HG02759 (cell line): ENCODE results near the gene ZDHHC14.

ENCODE experiments used
- ATAC-seq: cut with Tn5 transposase; IDR thresholded peaks from one replicate; pipeline ENCODE4 v1.9.1; 2021; ENCODE audit warnings: mild to moderate bottlenecking, moderate library complexity; ENCODE audit not compliant: unreplicated experiment

The ZDHHC14 gene

DNA sequence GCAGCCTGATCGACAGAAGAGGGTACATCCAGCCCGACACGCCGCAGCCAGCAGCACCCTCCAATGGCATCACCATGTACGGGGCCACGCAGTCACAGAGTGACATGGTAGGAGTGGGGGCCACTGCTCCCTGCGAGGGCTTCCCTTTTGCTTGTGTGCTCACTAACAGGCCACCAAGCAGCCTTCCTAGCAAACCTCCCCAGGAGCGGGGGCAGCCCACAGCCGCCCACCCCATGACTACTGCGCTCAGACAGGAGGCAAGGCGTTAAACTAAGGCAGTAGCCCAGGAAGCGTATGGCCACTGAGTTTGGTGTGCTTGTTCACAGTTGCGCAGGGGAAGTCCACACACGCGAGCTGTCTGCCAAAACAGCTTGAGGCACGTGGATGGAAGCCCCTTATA lies 272.5 kb downstream of the ZDHHC14 start:
- no peak for ATAC-seq

DNA sequence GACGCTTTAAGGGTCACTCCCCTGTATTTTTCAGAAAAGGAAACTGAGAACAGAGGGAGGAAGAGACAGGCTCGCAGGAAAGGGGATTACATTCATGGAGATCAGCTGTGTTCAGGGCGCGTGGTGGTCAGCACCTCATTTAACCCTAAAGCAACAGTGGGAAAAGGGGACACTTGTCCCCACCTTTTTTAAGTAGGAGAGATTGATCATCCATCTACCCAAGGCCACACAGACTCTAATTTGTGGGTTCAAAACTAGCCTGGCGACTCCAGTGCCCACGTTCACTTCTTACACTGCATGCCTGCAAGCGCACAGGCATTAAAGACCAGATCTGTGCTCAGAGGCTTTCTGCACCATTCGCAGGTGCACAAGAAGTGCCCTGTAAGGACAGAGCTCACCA lies 274.1 kb downstream of the ZDHHC14 start:
- ATAC-seq: no peak

DNA sequence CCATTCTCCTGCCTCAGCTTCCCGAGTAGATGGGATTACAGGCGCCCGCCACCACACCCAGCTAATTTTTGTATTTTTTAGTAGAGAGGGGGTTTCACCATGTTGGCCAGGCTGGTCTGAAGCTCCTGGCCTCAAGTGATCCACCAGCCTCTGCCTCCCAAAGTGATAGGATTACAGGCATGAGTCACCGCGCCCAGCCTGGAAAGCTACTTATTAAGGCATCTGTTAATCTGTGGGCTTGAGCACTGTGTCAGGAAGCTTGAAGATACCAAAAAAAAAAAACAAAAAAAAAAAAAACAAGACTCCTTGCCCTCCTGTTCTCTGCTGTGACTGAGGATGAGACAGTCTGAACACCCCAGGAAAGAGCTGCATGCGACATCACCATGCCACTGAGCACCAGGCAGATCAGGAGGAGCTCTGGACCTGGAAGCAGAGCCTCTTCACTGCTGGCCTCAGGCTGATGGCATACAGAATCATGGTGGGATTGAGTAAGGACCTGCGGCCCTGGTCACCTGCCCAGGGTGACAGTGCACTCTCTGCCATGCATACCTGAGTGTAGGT lies 275.5 kb downstream of the ZDHHC14 start:
- ATAC-seq: no peak

DNA sequence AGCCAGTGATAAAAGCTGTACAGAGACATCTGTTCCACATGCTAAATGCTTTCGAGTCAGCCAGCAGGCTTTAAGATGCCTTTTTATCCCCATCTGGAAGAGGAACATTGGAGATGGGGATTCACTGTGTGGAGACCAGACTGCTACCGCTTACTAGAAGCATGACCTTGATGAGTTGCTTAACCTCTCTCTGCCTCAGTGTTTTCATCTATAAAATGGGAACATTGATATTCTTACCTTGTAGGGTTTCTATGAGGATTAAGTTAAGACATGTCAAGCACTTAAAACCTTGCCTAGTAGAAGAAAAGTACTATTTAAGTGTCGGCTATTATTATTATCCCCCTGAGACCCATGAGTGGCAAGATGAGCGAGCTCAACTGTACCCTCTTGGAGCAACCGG lies 276.8 kb downstream of the ZDHHC14 start:
- no peak for ATAC-seq

DNA sequence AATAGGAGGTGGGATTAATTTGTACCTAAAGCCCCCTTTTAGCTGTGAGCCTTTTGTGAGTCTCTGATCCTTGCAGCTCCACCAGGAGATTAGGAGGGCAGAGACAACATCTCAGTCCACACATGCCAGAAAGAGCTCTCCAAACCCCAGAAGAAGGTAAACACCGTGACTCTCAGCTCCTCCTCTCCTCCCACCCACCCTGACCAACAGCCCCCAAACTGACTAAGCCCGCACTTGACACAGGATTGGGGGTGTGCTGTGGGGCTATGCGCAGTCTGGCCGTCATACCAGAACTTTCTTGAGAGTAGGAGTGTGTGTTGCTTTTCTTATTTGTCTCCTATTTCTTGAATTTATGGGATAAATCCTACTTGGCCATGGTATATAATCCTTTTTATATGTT lies 277.3 kb downstream of the ZDHHC14 start:
- no peak for ATAC-seq

DNA sequence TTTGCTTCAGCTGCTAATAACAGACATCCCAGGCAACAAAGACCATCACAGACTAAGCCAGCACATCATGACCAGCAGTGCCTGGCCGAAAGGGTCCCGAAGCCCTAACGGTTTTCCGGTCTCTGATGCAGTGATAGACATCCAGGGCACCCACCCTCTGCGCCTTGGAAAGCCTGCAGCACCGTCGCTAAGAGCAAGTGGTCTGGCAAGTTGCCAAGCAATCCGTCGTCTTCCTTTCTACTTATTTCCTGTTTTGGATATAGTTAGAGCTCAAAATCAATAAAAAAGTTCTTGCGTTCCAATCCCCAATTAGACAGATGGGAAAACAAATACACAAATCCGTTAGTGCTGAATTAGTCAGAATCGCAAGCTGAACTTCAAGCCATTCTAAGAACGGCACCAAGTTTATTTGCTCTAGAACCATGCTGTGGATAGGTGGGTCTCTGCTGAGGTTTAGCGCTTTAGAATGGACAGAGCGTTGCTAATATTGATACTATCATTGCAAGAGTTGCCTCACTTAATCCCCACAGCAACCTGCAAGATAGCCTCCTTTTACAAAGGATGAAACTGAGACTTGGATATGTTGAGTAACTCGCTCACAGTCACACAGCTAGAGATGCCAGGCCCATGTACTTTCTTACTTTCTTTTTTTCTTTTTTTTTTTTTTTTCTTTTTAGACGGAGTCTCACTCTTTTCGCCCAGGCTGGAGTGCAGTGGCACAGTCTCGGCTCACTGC lies 278.7 kb downstream of the ZDHHC14 start:
- ATAC-seq: no peak

DNA sequence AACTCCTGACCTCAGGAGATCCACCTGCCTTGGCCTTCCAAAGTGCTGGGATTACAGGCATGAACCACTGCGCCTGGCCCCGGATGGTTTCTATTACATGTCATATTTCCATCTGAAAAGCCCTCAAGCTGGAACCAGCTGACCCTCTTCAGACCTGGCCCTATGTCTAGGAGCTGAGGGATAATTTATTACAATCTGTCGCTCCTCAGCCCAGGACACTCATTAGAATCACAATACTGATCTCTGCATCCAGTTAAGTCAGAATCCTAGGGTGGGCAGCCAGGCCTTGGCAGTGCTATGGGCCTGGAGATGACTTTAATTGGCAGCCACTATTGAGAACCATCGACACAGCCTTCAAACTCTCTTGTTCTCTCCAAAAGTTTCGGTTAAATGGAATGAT lies 279.4 kb downstream of the ZDHHC14 start:
- no peak for ATAC-seq

DNA sequence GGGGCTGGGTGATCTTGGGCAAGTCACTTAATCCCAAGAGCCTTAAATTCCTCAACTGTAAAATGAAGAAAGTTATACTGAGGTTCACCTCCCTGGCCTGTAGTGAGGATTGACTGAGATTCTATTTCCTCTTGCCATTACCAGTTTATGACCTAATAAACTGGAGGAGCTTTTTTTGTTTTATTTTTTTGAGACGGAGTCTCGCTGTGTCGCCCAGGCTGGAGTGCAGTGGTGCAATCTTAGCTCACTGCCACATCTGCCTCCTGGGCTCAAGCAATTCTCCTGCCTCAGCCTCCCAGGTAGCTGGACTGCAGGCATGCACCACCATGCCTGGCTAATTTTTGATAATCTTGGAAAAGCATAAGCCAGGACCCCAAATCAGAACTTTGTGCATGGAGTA lies 280.7 kb downstream of the ZDHHC14 start:
- no peak for ATAC-seq

DNA sequence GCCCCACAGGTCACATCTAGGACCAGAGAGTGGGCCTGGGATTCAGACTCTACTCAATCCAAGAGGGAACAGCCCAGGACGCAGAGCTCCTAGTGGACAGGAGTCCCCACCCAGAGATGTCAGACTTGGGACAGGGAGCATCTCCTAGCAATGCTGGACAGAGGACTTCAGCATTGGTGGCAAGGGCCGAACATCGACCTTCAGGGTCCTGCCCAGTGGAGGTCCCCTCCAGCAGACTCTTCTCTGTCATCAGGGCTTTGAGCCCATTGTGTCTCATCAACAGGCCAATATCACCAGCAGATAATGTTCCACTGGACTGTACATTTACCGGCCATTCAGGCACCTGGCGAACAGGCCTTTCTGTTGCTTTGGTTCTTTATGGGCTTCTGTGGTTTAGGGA lies 282.3 kb downstream of the ZDHHC14 start:
- no peak for ATAC-seq

DNA sequence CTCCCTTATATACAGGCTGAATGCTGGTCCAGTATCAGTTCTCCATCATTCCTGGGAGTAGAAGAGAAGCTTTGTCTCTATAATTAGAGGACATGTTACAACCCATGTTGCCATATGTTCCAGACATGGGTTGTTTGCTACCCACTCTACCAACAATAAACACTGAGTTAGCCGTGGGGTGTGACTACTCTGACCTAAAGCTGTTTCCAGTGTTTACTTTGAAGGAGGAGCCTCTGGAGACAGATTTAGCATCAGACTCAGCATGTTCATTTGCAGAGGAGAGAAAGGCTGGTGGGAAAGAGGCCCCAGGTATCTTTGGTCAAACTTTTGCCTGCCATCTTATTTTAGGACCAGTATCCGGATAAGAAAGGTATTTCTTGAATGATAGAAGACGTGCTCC lies 284.2 kb downstream of the ZDHHC14 start:
- ATAC-seq: no peak

DNA sequence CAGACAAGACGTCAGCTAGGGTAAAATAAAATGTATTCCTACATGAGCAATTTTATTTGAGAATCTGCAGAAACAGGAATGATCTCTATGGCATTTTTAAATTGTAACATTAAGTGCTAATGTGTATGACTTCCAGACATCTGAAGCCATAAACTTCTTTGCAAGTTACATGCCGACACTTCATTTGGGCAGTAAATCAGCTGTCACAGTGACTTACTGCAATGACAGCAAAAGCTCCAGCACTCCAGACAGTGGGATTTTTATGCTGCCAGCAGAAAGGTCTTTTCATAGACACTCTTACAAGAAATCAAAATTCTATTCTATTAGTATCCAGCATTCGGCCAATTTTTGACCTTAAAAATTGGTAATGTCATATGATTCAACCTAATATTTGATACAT lies 285.7 kb downstream of the ZDHHC14 start:
- ATAC-seq: no peak

DNA sequence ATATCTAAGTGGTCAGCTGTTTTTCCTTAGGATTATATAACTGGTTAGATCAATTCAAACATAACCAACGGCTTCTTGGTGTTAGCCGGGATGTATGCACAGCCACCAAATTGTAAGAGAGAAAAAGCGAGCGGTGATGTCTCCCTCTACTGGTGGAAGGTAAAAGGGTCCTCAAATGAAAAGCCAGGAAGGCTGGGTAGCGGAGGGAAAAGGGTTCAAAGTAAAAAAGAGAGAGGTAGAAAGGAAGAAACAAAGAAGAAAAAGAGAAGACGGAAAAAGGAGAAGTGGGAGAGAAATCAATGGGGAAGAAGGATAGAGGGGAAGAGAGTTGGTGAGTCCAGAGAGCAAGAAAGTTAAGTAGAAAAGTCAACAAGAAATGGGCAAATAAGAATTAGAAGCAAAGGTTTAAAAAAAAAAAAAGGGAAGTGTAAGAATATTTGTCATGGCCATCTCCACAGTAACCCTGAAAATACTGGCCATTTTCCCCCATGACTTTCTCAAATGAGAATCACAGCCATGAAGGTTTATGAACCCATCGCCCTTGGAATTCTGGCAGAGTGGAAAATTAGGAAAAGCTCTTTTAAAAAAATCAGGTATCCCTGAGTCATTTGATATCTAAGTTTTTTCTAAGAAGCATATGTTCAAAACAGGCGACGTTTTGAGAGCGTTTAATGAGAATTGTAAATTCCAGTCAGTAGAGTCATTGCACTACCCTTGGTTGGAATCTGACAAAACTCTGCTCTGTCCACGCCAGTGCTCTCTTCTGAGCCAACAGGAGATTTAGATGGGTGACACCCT lies 286.4 kb downstream of the ZDHHC14 start:
- no peak for ATAC-seq

DNA sequence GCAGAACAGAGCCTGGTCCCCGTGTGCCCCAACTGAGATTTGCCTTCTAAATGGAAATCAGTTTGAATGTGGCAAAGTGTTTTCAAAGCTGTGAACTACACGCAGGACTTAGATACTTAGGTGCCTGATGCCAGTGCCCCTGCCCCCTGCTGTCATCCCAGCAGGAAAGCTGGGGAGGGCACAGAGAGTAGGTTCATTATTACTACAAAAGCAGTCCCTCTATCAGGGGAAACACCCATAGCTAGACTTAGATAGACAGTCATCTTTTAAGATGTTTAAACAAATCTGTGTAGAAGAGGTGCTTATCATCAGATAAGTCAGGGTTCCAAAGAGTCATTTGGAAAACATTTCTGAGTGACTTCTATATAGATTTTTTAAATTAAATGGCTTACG lies 287.0 kb downstream of the ZDHHC14 start:
- ATAC-seq: no peak

DNA sequence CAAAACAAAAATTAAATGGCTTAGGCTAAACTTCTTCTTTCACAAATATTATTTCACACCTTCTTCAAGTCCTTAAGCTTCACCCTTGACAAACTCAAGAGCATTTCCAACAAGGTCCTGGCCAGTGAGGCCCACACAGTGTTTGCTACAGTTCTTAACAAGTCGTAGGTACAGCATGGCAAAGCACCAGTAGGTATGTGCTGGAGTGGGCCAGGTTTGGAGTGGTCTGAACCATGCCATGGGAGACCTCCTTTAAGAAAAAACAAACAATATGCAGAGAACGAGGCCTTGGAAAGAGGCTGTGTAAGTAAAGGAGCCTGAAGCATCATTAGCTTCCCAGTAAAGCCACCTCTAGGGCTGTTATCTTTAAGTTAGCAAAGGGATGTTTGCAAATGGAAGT lies 287.7 kb downstream of the ZDHHC14 start:
- no peak for ATAC-seq

DNA sequence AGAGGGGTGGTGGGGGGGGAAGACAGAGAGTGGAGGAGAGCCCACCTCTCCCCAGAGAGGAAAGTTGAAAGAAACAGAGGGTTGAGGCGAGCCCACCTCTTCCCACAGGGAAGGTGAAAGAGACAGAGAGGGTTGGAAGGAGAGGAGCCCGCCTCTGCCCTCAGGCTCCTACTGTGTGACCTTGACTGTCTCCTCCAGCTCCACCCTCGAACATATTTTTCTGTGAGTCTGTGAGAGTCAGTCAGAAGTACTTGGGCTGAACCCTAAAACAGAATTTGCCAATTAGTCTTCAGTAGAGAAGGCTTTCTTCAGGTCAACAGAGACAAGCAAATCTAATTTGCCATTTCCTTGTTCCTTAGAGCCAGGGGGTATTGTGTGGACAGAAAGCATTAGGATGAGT lies 288.3 kb downstream of the ZDHHC14 start:
- ATAC-seq: no peak

DNA sequence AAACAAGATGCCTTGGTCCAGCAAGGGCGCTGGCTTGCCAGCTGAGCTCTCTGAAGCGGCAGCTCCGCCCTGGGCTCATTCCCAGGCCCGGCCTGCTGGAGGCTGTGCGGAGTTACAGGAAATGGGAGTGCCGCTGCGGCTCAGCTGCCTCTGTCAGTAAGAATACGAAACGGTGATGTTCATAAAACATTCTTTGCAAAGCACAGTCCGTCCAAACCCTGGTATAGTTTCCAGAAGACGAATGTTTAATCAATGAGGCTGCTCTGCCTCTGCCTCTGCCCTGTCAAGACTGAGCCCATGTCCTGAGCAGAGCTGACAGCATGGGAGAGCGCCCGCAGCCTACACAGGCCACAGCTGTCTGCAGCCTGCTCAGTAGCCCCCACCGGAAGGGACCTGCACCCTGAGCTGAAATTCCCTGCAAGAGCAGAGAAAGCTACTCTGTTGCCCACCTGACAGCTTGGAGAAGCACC lies 288.8 kb downstream of the ZDHHC14 start:
- no peak for ATAC-seq

DNA sequence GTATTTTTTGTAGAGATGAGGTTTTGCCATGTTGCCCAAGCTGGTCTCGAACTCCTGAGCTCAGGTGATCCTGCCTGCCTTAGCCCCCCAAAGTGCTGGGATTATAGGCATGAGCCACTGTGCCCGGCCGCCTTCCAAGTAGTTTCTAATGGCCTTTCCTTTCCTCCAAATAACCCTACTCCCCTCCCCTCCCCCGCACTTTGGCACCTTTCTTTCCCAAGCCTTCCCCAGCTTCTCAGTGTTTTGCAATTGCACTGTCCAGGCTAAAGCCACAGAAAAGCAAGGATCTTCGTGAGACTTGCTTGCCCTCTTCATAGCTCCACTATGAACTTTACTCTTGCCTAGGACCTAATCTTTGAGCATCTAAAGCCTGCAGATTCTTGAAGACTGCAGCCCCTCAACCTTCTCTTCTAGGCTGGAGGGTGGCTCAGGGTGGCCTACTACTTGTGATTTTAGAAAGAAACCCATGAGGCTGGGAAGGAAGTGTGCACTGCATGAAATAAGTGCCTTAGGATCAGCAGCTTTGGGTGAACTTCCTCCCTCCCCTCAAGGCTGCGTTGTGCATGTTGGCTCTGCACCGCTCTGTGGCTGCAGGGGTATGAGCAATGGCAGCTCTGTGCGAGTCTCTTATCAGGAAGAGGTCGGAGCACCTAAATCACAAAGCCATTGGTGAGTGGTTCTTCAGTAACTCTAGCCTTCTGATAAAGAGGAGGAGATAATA lies 289.6 kb downstream of the ZDHHC14 start:
- ATAC-seq: no peak

DNA sequence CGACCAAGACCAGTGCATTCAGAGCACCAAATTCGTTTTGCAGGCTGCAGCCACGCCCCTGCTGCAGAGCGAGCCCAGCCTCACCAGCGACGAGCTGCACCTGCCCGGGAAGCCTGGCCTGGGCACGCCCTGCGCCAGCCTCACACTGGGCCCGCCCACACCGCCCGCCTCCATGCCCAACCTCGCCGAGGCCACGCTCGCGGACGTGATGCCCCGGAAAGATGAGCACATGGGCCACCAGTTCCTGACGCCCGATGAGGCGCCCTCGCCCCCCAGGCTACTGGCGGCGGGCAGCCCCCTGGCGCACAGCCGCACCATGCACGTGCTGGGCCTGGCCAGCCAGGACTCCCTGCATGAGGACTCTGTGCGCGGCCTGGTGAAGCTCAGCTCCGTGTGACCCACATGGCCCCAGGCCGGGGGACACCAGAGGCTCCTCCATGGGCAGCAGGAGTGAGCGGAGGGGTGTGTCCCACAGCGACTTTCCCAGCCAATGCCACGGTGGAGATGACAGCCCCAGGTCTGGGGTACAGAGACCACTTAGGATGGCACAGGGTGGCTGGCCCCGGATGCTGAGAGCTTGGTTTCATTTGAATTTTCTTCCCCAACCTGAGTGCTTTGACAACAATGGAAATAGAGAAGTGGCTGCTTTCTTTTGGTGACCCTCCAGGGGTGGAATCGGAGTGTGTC lies 291.9 kb downstream of the ZDHHC14 start:
- no peak for ATAC-seq

DNA sequence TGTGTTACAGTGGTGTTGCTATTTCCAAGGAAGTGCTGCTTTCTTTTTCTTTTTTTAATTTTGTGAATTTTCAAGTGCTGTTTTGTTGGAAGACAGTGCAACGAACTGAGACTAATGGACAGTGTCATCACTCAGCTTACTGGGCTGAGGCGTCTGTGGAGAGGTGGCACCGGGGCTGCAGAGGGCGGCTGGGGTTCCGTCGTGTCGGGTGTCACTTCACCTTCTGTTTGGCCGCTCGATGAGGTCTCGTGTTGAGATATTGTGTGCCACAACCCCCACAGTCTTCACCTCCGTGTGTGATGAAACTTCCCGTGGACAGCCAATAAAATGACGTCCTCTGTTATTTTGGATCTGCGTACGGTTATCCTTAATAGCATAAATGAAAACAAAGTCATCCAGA lies 292.6 kb downstream of the ZDHHC14 start:
- ATAC-seq: no peak

DNA sequence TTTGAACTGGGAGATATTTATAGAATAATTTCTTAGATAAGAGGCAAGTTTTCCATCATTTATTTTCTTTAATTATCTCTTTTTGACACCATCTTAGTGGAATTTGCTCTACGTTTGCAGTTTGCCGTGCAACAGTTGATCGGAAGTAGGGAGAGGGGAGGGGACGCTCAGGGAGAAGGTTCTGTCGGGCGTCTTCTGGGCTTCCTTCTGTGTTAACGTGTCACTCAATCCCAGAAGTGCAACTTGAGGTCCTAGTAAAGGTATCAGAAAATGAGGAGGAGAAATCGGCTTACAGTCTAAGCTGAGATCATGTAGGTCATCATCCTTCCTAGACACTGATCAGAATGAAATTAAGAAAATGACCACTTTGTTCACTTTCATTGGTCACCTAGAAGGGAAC lies 293.1 kb downstream of the ZDHHC14 start:
- ATAC-seq: no peak

DNA sequence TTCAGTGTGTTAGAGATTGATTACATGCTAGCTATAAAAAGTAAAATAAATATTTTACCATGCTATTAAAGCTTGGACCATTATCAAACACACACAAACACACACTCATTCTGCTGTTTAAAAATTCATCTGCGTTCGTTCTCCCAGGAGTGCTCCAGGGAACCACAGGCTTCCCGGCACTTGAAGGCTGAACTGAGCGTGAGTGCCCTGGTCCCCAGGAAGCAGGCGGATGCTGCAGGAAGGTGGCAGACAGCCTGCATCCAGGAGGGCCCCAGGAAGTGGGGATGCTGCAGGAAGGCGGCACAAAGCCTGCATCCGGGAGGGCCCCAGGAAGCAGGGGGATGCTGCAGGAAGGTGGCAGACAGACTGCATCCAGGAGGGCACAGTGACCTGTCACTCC lies 294.8 kb downstream of the ZDHHC14 start:
- no peak for ATAC-seq
